Esophagus mucosa (tissue), 1 donor: ENCODE results near the gene CNGA3. TPM values are rescaled to one million over a fixed set of nuclear protein-coding genes. Genes with fewer than 3 reads are reported as not detected.
"Not testable (repeated sequence)": the region's sequence is repeated elsewhere in the genome, so short reads cannot be mapped to it uniquely, and the experiment has no call there.

Experiments used
- ATAC-seq: fragments of 200-7000 bp; cut with Tn5 transposase; one replicate; pipeline ENCODE4 v1.9.1; 2020
- total RNA-seq: library from RNA; stranded (reverse); gene quantifications from one replicate; pipeline ENCODE4 v1.2.4, GENCODE V29; 2023
- donor health status: DM: yes; HTN: yes; CAD: no.

The CNGA3 gene
- total RNA-seq, 1 donor from 2014 or later = not detected

GRCh38 chr2:98404556-98405250, 58.4 kb downstream of the CNGA3 start:
- ATAC-seq = no peak

- no peak for ATAC-seq
These were observed 59.0 kb downstream of the CNGA3 start for GRCh38 chr2:98405301-98405700.

- no peak for ATAC-seq
These were observed 61.9 kb downstream of the CNGA3 start for GRCh38 chr2:98408155-98408554.

GRCh38 chr2:98412751-98413458, 66.6 kb downstream of the CNGA3 start:
- peak; percentile 78 for ATAC-seq

- ATAC-seq = not testable (repeated sequence)
These were observed 68.0 kb downstream of the CNGA3 start for GRCh38 chr2:98414246-98414645.

GRCh38 chr2:98415719-98416248, 69.5 kb downstream of the CNGA3 start:
- not testable (repeated sequence) for ATAC-seq

- no peak for ATAC-seq
These were observed 70.3 kb downstream of the CNGA3 start for GRCh38 chr2:98416383-98417159.

- ATAC-seq = no peak
These were observed 73.3 kb downstream of the CNGA3 start for GRCh38 chr2:98419544-98419943.

- ATAC-seq = no peak
These were observed 73.9 kb downstream of the CNGA3 start for GRCh38 chr2:98419977-98420725.

- ATAC-seq = no peak
These were observed 76.2 kb downstream of the CNGA3 start for GRCh38 chr2:98422449-98422848.

- ATAC-seq = no peak
These were observed 80.5 kb downstream of the CNGA3 start for GRCh38 chr2:98426771-98427170.

- no peak for ATAC-seq
These were observed 85.9 kb downstream of the CNGA3 start for GRCh38 chr2:98432145-98432544.

- ATAC-seq = no peak
These were observed 87.2 kb downstream of the CNGA3 start for GRCh38 chr2:98433363-98433964.

- ATAC-seq = no peak
These were observed 88.2 kb downstream of the CNGA3 start for GRCh38 chr2:98434492-98434891.

- not testable (repeated sequence) for ATAC-seq
These were observed 89.4 kb downstream of the CNGA3 start for GRCh38 chr2:98435670-98436069.

GRCh38 chr2:98436734-98437133, 90.5 kb downstream of the CNGA3 start:
- peak; percentile 23 for ATAC-seq

- ATAC-seq = no peak
These were observed 92.2 kb downstream of the CNGA3 start for GRCh38 chr2:98438190-98439133.

GRCh38 chr2:98441706-98442450, 95.6 kb downstream of the CNGA3 start:
- no peak for ATAC-seq

- ATAC-seq = no peak
These were observed 96.2 kb downstream of the CNGA3 start for GRCh38 chr2:98442488-98442887.
